Astrocyte of the spinal cord (primary cell): Measurements from ENCODE around the gene RSAD1.

ENCODE experiments used
- DNase-seq: peaks from one replicate; pipeline ENCODE4 v3.0.0; 2011; ENCODE audit warnings: low read depth, low spot score
- H3K4me3 ChIP-seq: 2 replicates; pipeline ENCODE4 v1.5.1; 2011; ENCODE audit warnings: low read depth, mild to moderate bottlenecking, low read length, moderate library complexity
- in situ Hi-C: cut with HindIII; loops from 2 replicates; pipeline ENCODE4 v1.10.0; 2017; ENCODE audit warnings: low sequenced_read_pairs
- TF ChIP-seq, protein P1 (sequence below): IDR thresholded peaks from 2 replicates; pipeline ENCODE4 v1.5.1; 2012; ENCODE audit warnings: low read depth, mild to moderate bottlenecking, low read length, inconsistent platforms

Gene RSAD1

GRCh38 chr17:50447870-50448595, 30.6 kb upstream of the RSAD1 start:
- in situ Hi-C loops: no loop called here
- TF ChIP-seq, protein P1, sequence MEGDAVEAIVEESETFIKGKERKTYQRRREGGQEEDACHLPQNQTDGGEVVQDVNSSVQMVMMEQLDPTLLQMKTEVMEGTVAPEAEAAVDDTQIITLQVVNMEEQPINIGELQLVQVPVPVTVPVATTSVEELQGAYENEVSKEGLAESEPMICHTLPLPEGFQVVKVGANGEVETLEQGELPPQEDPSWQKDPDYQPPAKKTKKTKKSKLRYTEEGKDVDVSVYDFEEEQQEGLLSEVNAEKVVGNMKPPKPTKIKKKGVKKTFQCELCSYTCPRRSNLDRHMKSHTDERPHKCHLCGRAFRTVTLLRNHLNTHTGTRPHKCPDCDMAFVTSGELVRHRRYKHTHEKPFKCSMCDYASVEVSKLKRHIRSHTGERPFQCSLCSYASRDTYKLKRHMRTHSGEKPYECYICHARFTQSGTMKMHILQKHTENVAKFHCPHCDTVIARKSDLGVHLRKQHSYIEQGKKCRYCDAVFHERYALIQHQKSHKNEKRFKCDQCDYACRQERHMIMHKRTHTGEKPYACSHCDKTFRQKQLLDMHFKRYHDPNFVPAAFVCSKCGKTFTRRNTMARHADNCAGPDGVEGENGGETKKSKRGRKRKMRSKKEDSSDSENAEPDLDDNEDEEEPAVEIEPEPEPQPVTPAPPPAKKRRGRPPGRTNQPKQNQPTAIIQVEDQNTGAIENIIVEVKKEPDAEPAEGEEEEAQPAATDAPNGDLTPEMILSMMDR: no peak
- no peak overlapping the region for H3K4me3 ChIP-seq
- DNase-seq: no peak

- in situ Hi-C loops: no loop called here
- H3K4me3 ChIP-seq: no peak overlapping the region
- DNase-seq: no peak
- TF ChIP-seq, protein P1: no peak
Measured at GRCh38 chr17:50448643-50449042, 30.0 kb upstream of the RSAD1 start.

DNA sequence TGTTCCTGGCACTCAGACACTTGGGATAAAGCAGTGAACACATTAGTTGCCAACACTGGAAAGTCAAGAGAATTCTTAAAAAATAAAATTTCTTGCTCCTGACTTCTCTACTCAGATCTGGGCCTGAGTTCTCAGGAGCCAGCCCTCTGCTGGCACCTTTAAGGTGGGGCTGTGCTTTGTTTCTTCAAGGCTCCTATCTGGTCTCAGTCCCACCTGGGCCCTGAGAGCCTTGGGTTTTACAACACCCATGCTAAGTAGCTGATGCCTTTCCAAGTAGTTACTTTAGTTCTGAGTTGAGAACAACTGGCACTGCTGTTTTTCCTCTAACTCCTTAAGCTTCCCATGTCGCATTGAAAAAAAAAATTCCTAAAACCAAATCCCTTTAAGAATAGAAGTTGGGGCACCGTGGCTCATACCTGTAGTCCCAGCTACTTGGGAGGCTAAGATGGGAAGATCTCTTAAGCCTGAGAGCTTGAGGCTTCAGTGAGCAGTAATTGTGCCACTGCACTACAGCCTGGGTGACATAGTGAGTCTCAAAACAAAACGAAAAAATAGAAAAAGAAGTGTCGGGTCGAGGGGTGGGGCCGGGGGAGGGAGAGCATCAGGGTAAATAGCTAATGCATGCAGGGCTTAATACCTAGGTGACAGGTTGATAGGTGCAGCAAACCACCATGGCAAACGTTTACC, 26.6 kb upstream of the RSAD1 start:
- H3K4me3 ChIP-seq: no peak overlapping the region
- TF ChIP-seq, protein P1: no peak
- DNase-seq: no peak
- in situ Hi-C loops: no loop called here

GRCh38 chr17:50452630-50453300, 25.9 kb upstream of the RSAD1 start:
- in situ Hi-C loops: no loop called here
- TF ChIP-seq, protein P1: no peak
- no peak overlapping the region for H3K4me3 ChIP-seq
- no peak for DNase-seq

DNA sequence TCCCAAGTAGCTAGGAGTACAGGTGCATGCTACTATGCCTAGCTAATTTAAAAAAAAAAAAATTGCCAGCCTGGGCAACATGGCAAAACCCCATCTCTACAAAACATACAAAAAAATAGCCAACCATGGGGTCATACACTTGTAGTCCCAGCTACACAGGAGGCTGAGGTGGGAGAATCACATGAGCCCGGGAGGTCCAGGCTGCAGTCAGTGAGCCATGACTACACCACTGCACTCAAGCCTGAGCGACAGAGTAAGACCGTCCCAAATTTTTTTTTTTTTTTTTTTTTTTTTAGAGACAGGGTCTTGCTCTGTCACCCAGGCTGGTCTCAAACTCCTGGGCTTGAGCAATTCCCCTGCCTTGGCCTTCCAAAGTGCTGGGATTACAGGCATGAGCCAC, 24.8 kb upstream of the RSAD1 start:
- TF ChIP-seq, protein P1: no peak
- in situ Hi-C loops: no loop called here
- H3K4me3 ChIP-seq: no peak overlapping the region
- DNase-seq: no peak

DNA sequence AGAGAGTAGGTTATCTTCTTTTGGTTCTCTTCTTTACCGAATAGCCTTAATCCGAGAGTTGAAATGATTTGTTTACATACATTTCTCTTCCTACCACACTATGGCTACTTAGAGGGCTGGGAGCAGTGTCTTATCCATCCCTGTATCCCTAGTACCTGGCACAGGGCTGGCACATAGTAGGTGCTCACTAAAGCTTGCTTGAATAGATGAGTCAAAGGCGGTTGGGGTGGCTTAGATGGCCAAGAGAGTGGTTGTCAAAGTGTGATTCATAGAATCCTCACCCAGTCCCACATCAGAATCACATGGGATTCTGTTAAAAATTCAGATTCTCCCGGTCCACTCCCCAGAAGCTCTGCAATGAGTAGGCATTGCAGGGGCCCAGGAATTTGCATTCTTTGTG, 21.0 kb upstream of the RSAD1 start:
- in situ Hi-C loops: no loop called here
- DNase-seq: no peak
- TF ChIP-seq, protein P1: no peak
- H3K4me3 ChIP-seq: no peak overlapping the region
